H9 (cell line): ENCODE results near the gene ERICH4. TPM values are rescaled to one million over a fixed set of nuclear protein-coding genes. Genes with fewer than 3 reads are reported as not detected.

Source experiments
- DNase-seq: peaks from one replicate; pipeline ENCODE4 v3.0.0-alpha.2; 2017
- H2AFZ ChIP-seq: one replicate; pipeline ENCODE4 v1.6.1; 2013; ENCODE audit warnings: mild to moderate bottlenecking, low read length, control low read depth, moderate library complexity
- H2AK5ac ChIP-seq: 2 replicates; pipeline ENCODE4 v1.6.1; 2013; ENCODE audit warnings: low read length, control low read depth, mixed read lengths; ENCODE audit not compliant: insufficient read length
- H2BK120ac ChIP-seq: one replicate; pipeline ENCODE4 v1.6.1; 2013; ENCODE audit warnings: low read depth, mild to moderate bottlenecking, low read length, control low read depth, inconsistent platforms; ENCODE audit not compliant: poor library complexity, severe bottlenecking
- H2BK12ac ChIP-seq: 2 replicates; pipeline ENCODE4 v1.6.1; 2013; ENCODE audit warnings: low read length, control low read depth, mixed read lengths, low read depth; ENCODE audit not compliant: insufficient read length
- H2BK15ac ChIP-seq: 2 replicates; pipeline ENCODE4 v1.6.1; 2013; ENCODE audit warnings: low read depth, low read length, control low read depth
- H2BK20ac ChIP-seq: one replicate; pipeline ENCODE4 v1.6.1; 2013; ENCODE audit warnings: low read depth, mild to moderate bottlenecking, low read length, control low read depth, inconsistent platforms; ENCODE audit not compliant: poor library complexity, severe bottlenecking
- H2BK5ac ChIP-seq: 2 replicates; pipeline ENCODE4 v1.6.1; 2013; ENCODE audit warnings: low read length, control low read depth, mixed read lengths; ENCODE audit not compliant: insufficient read length
- H3K14ac ChIP-seq: 2 replicates; pipeline ENCODE4 v1.6.1; 2013; ENCODE audit warnings: low read length, control low read depth; ENCODE audit not compliant: insufficient read depth
- H3K18ac ChIP-seq: 2 replicates; pipeline ENCODE4 v1.6.1; 2013; ENCODE audit warnings: low read depth, mild to moderate bottlenecking, mixed read lengths, low read length, control low read depth; ENCODE audit not compliant: insufficient read length
- H3K23ac ChIP-seq: 2 replicates; pipeline ENCODE4 v1.6.1; 2013; ENCODE audit warnings: low read length, control low read depth, mixed read lengths, low read depth; ENCODE audit not compliant: insufficient read length
- H3K23me2 ChIP-seq: 2 replicates; pipeline ENCODE4 v1.6.1; 2013; ENCODE audit warnings: low read depth, mild to moderate bottlenecking, mixed read lengths, low read length, control low read depth; ENCODE audit not compliant: insufficient read length, poor library complexity, severe bottlenecking
- H3K27ac ChIP-seq: 2 replicates; pipeline ENCODE4 v1.5.1; 2013; ENCODE audit warnings: low read length, control low read depth, mixed read lengths, low read depth; ENCODE audit not compliant: insufficient read length
- H3K27me3 ChIP-seq: 2 replicates; pipeline ENCODE4 v1.6.1; 2013; ENCODE audit warnings: low read length, control low read depth, inconsistent platforms; ENCODE audit not compliant: insufficient read depth
- H3K4ac ChIP-seq: 2 replicates; pipeline ENCODE4 v1.6.1; 2013; ENCODE audit warnings: low read depth, mild to moderate bottlenecking, control low read depth, inconsistent platforms, low read length, moderate library complexity
- H3K4me1 ChIP-seq: 2 replicates; pipeline ENCODE4 v1.6.1; 2013; ENCODE audit warnings: low read length, control low read depth, inconsistent platforms; ENCODE audit not compliant: insufficient read depth
- H3K4me2 ChIP-seq: 2 replicates; pipeline ENCODE4 v1.6.1; 2013; ENCODE audit warnings: low read length, control low read depth, mixed read lengths; ENCODE audit not compliant: insufficient read length, insufficient read depth
- H3K56ac ChIP-seq: 2 replicates; pipeline ENCODE4 v1.6.1; 2013; ENCODE audit warnings: low read depth, mild to moderate bottlenecking, mixed read lengths, low read length, control low read depth; ENCODE audit not compliant: insufficient read length
- H3K79me1 ChIP-seq: 2 replicates; pipeline ENCODE4 v1.6.1; 2013; ENCODE audit warnings: low read depth, mild to moderate bottlenecking, moderate library complexity, low read length, control low read depth, inconsistent platforms; ENCODE audit not compliant: insufficient read depth, poor library complexity, severe bottlenecking
- H3K79me2 ChIP-seq: 2 replicates; pipeline ENCODE4 v1.6.1; 2013; ENCODE audit warnings: low read length, control low read depth, inconsistent platforms; ENCODE audit not compliant: insufficient read depth
- H3K9ac ChIP-seq: 2 replicates; pipeline ENCODE4 v1.6.1; 2013; ENCODE audit warnings: low read length, control low read depth, mixed read lengths; ENCODE audit not compliant: insufficient read length; ENCODE audit errors: extremely low read depth
- H3K9me3 ChIP-seq: one replicate; pipeline ENCODE4 v1.6.1; 2013; ENCODE audit warnings: low read depth, low read length, inconsistent platforms; ENCODE audit not compliant: control insufficient read depth
- H3T11ph ChIP-seq: one replicate; pipeline ENCODE4 v1.6.1; 2013; ENCODE audit warnings: mild to moderate bottlenecking, low read length, control low read depth, inconsistent platforms
- H4K20me1 ChIP-seq: one replicate; pipeline ENCODE4 v1.6.1; 2013; ENCODE audit not compliant: control insufficient read depth, insufficient read length, insufficient read depth
- H4K5ac ChIP-seq: 2 replicates; pipeline ENCODE4 v1.6.1; 2013; ENCODE audit warnings: low read depth, mild to moderate bottlenecking, mixed read lengths, low read length, control low read depth; ENCODE audit not compliant: insufficient read length
- H4K8ac ChIP-seq: replicated peaks from 2 replicates; pipeline ENCODE4 v1.6.1; 2013; ENCODE audit warnings: low read length, control low read depth, mixed read lengths, low read depth; ENCODE audit not compliant: insufficient read length
- H4K91ac ChIP-seq: 2 replicates; pipeline ENCODE4 v1.6.1; 2013; ENCODE audit warnings: low read depth, mild to moderate bottlenecking, moderate library complexity, mixed read lengths, low read length, control low read depth; ENCODE audit not compliant: insufficient read length
- H3K27ac Mint-ChIP-seq, 3 experiments: 2 replicates in 2 of 3; 3 replicates in 1 of 3; pipeline ENCODE4 v1.8.0; 2020 to 2021; ENCODE audit warnings: mixed read lengths in 3 of 3, mild to moderate bottlenecking in 1 of 3, moderate library complexity in 1 of 3
- H3K27me3 Mint-ChIP-seq: 2 replicates; pipeline ENCODE4 v1.8.0; 2021; ENCODE audit warnings: low read depth, mild to moderate bottlenecking, moderate library complexity, mixed read lengths
- H3K36me3 Mint-ChIP-seq, 3 experiments: 2 replicates in 2 of 3; 3 replicates in 1 of 3; pipeline ENCODE4 v1.8.0; 2020 to 2021; ENCODE audit warnings: low read depth in 3 of 3, mixed read lengths in 3 of 3; ENCODE audit not compliant: insufficient read depth in 1 of 3
- H3K4me1 Mint-ChIP-seq, 2 experiments: 2 replicates each; pipeline ENCODE4 v1.8.0; 2020; ENCODE audit warnings: mixed read lengths in 2 of 2
- H3K4me3 Mint-ChIP-seq, 2 experiments: 2 replicates in 1 of 2; 3 replicates in 1 of 2; pipeline ENCODE4 v1.8.0; 2020 to 2021; ENCODE audit warnings: mild to moderate bottlenecking in 2 of 2, mixed read lengths in 2 of 2, moderate library complexity in 1 of 2
- H3K9me3 Mint-ChIP-seq, 2 experiments: 2 replicates in 1 of 2; 3 replicates in 1 of 2; pipeline ENCODE4 v1.8.0; 2020; ENCODE audit warnings: mild to moderate bottlenecking in 2 of 2, mixed read lengths in 2 of 2, moderate library complexity in 1 of 2
- CTCF ChIP-seq: fragments of 200-600 bp; sonication (generic); conservative IDR thresholded peaks from 3 replicates; pipeline ENCODE4 v1.8.0; 2021; ENCODE audit warnings: antibody characterized with exemption, mild to moderate bottlenecking
- WGBS: extraction: QIAGEN DNeasy Blood & Tissue Kit; methylation state at CpG from one replicate; pipeline ENCODE4 v1.1.7; 2013; ENCODE audit warnings: missing lambda C conversion rate, low lambda C conversion rate, mixed read lengths; ENCODE audit not compliant: insufficient read length; ENCODE audit errors: extremely low coverage; 5-methylcytosine and 5-hydroxymethylcytosine counted together
- total RNA-seq: library from RNA; stranded (reverse); gene quantifications from 2 replicates; pipeline ENCODE4 v1.2.1, GENCODE V29; 2021

The ERICH4 gene
- total RNA-seq, 1 experiment from 2014 or later = not detected

GRCh38 chr19:41431426-41432386 is 11.2 kb upstream of the ERICH4 start:
- no peak overlapping the region for H3K27ac ChIP-seq
- peak overlapping the region in 1 of 2 experiments; percentile 1; a peak in 1 of 5 replicates for H3K4me3 Mint-ChIP-seq
- TF ChIP-seq CTCF = peak; percentile 49; the same call in 2 of the 3 replicates
- no peak overlapping the region for H4K91ac ChIP-seq
- no peak overlapping the region for H3K4ac ChIP-seq
- no peak overlapping the region for H3K56ac ChIP-seq
- H2BK12ac ChIP-seq = no peak overlapping the region
- no peak overlapping the region for H2BK120ac ChIP-seq
- H3K9ac ChIP-seq = no peak overlapping the region
- H3K23ac ChIP-seq = no peak overlapping the region
- no peak overlapping the region for H2AK5ac ChIP-seq
- no peak overlapping the region for H2AFZ ChIP-seq
- no peaks in the 10 kb centered on the region for H3K27me3 Mint-ChIP-seq
- H3K9me3 ChIP-seq = no peaks in the 10 kb centered on the region
- no peak overlapping the region for H4K5ac ChIP-seq
- H3K18ac ChIP-seq = no peak overlapping the region
- WGBS = no CpG with 5 or more reads among the region's 23 CpGs
- H3K4me1 Mint-ChIP-seq = peaks cover 14 to 20% of the 10 kb centered on the region in 2 experiments
- no peaks in the 10 kb centered on the region for H3K4me1 ChIP-seq
- peaks cover 16 to 33% (median 31%) of the 10 kb centered on the region in 3 experiments; a peak in 6 of 7 replicates for H3K36me3 Mint-ChIP-seq
- no peak for DNase-seq
- no peaks in the 10 kb centered on the region for H4K20me1 ChIP-seq
- no peaks in the 10 kb centered on the region for H3K27me3 ChIP-seq
- H3K27ac Mint-ChIP-seq = 0 out of 7 replicates have a peak overlapping the region, but pooled peaks of 1 of the 3 experiments have one; percentile 28
- no peaks in the 10 kb centered on the region for H3K9me3 Mint-ChIP-seq
- H2BK15ac ChIP-seq = no peak overlapping the region
- no peaks in the 10 kb centered on the region for H3K79me2 ChIP-seq
- H3K14ac ChIP-seq = no peak overlapping the region
- H3K79me1 ChIP-seq = no peaks in the 10 kb centered on the region
- peaks cover 11% of the 10 kb centered on the region for H3K23me2 ChIP-seq
- no peak overlapping the region for H2BK5ac ChIP-seq
- H3K4me2 ChIP-seq = no peak overlapping the region
- H4K8ac ChIP-seq = no peak overlapping the region
- no peak overlapping the region for H2BK20ac ChIP-seq
- H3T11ph ChIP-seq = no peak overlapping the region
